DMS 273 treated with DMSO at 0.1 percent for 48 hours (cell line): Measurements from ENCODE around the gene SLC36A1.

ENCODE experiments used
- DNase-seq: peaks from one replicate; lab custom pipeline; 2025; lab: John Stamatoyannopoulos, UW

Gene SLC36A1

DNA sequence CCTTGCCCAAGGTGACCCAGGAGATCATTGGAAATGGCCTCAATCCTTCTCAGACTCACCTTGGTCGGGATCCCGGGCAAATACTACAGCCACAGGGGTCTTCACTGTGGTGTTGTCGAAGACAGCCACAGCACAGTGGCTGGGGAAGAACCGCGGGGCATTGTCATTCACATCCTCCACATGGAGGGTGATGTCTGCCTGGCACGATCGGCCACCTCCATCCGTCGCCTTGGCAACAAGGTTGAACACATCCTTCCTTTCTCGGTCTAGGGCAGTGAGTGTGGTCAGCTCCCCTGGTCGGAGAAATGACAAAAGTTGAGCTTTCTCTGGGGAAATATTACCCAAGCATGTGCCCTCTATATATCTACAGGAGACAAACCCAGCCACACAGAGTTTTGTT is 86.9 kb downstream of the SLC36A1 start:
- DNase-seq = no peak

DNA sequence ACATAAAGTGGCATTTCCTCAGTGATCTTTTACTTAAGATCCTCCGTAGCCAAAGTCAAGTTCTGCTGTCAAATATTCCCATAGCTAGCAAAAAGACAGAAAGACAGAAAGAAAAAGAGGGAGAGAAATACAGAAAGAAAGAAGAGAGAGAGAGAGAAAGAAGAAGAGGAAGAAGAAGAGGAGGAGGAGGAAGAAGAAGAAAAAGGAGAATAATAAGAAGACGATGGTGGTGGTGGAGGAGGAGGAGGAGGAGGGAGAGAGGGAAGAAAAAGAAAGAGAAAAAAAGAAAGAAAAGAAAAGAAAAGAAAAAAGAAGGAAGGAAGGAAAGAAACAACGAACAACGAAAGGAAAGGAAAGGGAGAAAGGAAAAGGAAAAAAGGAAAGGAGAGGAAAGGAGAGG is 89.6 kb downstream of the SLC36A1 start:
- DNase-seq = no peak

DNA sequence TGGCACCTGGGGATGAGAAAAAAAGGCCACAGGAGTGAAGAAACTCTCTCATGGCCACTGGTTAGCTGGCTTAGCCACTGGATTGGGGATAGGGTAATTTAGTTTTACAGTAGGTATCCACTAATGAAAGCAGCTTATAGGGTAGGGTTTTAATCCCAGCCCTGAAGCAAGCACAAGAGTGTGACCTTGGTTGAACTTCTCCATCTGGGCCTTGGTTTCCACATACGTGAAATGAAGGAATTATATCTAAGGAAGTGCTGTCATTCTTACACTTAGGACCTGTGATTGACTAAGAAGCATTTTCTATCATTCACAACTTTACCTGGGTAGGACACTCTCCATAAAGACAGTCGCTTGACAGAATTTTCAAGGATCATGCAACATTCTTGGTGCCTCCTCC is 94.2 kb downstream of the SLC36A1 start:
- DNase-seq = no peak
